SU-DHL-6 (cell line): ENCODE data around the gene IRX4.

Source experiments
- H2AFZ ChIP-seq: fragments of 200-600 bp; sonication (generic); 2 replicates; pipeline ENCODE4 v1.6.1; 2014; ENCODE audit warnings: low read depth, mild to moderate bottlenecking, moderate library complexity, mixed read lengths, antibody characterized with exemption, low read length; ENCODE audit not compliant: severe bottlenecking
- H3F3A ChIP-seq: fragments of 200-600 bp; shearing (Covaris generic); 2 replicates; pipeline ENCODE4 v1.6.0; 2016; ENCODE audit warnings: antibody characterized with exemption, mild to moderate bottlenecking; ENCODE audit not compliant: insufficient read depth
- H3K27ac ChIP-seq: fragments of 200-600 bp; sonication (generic); 2 replicates; pipeline ENCODE4 v1.5.1; 2016; ENCODE audit warnings: low read depth, mild to moderate bottlenecking, low read length, moderate library complexity, mixed read lengths
- H3K27me3 ChIP-seq: fragments of 200-600 bp; sonication (generic), shearing (Covaris generic); 2 replicates; pipeline ENCODE4 v1.6.0; 2014; ENCODE audit warnings: mild to moderate bottlenecking, low read length
- H3K36me3 ChIP-seq: fragments of 200-600 bp; sonication (generic); 2 replicates; pipeline ENCODE4 v1.6.1; 2014; ENCODE audit warnings: mild to moderate bottlenecking, low read length, mixed read lengths
- H3K4me2 ChIP-seq: fragments of 300-600, 200-600 bp; shearing (Covaris generic), sonication (generic); 2 replicates; pipeline ENCODE4 v1.6.0; 2014; ENCODE audit warnings: low read length, low read depth, mild to moderate bottlenecking; ENCODE audit not compliant: poor library complexity, severe bottlenecking
- H3K4me3 ChIP-seq: fragments of 200-600 bp; sonication (generic); 2 replicates; pipeline ENCODE4 v1.5.1; 2014; ENCODE audit warnings: antibody characterized with exemption, low read length, mild to moderate bottlenecking, mixed read lengths; ENCODE audit not compliant: insufficient read depth, poor library complexity, severe bottlenecking
- H3K79me2 ChIP-seq: fragments of 200-600 bp; sonication (generic); 2 replicates; pipeline ENCODE4 v1.6.1; 2014; ENCODE audit warnings: mild to moderate bottlenecking, low read length, moderate library complexity; ENCODE audit not compliant: insufficient read depth
- H3K9ac ChIP-seq: fragments of 200-600 bp; sonication (generic); 2 replicates; pipeline ENCODE4 v1.7.0; 2014; ENCODE audit warnings: mild to moderate bottlenecking, low read length
- H3K9me2 ChIP-seq: fragments of 200-600 bp; sonication (generic); replicated peaks from 2 replicates; pipeline ENCODE4 v1.6.1; 2014; ENCODE audit warnings: low read length; ENCODE audit not compliant: insufficient read depth
- H3K9me3 ChIP-seq: fragments of 200-600 bp; sonication (generic); 2 replicates; pipeline ENCODE4 v1.6.1; 2014; ENCODE audit warnings: low read length, mixed read lengths; ENCODE audit not compliant: insufficient read depth
- H4K20me1 ChIP-seq: fragments of 200-600 bp; sonication (generic); 2 replicates; pipeline ENCODE4 v1.6.1; 2014; ENCODE audit warnings: low read depth, mild to moderate bottlenecking, antibody characterized with exemption, low read length, moderate library complexity, mixed read lengths
- EZH2phosphoT487 ChIP-seq: fragments of 200-600 bp; sonication (generic), shearing (Covaris generic); conservative IDR thresholded peaks from 2 replicates; pipeline ENCODE4 v1.6.1; 2018; ENCODE audit warnings: mild to moderate bottlenecking, antibody characterized with exemption, low read length, moderate library complexity, mixed read lengths
- TF ChIP-seq, protein P1 (sequence below): fragments of 200-600 bp; sonication (generic); IDR thresholded peaks from one replicate; pipeline ENCODE4 v1.5.1; 2017; ENCODE audit warnings: antibody characterized with exemption, mild to moderate bottlenecking, low read length, moderate library complexity; ENCODE audit not compliant: insufficient read depth, poor library complexity, severe bottlenecking

Gene IRX4

DNA sequence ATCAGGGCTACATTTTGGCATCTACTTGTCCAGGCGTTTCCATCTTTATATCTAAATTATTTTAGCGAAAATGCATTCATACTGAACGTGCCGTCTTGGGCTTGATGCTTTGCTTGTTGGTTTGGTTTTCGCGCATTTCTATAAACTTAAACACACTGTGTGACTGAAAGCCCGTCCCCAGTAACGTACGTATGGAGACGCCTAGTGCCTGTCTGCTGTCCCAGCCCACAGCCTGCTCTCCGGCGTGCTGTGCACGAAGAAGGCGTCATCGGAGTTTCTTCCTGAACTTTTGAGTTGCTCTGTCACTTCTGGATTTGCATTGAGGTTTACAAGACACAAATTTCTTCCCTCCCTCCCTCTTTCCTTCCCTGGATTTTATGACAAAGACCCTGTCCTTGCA is 40.6 kb upstream of the IRX4 start:
- Histone ChIP-seq H3K9me2 (no peaks in the 10 kb centered on the region), H4K20me1 (no peaks in the 10 kb centered on the region), H3K9me3 (no peaks in the 10 kb centered on the region), H3F3A (no peaks in the 10 kb centered on the region; the same call in 1 of the 2 replicates), H3K9ac (no peak overlapping the region), H3K4me2 (no peak overlapping the region), H2AFZ (no peak overlapping the region), H3K79me2 (no peaks in the 10 kb centered on the region), H3K36me3 (no peaks in the 10 kb centered on the region), H3K27me3 (no peaks in the 10 kb centered on the region), H3K4me3 (no peak overlapping the region), H3K27ac (no peak overlapping the region)
- TF ChIP-seq, protein P1, sequence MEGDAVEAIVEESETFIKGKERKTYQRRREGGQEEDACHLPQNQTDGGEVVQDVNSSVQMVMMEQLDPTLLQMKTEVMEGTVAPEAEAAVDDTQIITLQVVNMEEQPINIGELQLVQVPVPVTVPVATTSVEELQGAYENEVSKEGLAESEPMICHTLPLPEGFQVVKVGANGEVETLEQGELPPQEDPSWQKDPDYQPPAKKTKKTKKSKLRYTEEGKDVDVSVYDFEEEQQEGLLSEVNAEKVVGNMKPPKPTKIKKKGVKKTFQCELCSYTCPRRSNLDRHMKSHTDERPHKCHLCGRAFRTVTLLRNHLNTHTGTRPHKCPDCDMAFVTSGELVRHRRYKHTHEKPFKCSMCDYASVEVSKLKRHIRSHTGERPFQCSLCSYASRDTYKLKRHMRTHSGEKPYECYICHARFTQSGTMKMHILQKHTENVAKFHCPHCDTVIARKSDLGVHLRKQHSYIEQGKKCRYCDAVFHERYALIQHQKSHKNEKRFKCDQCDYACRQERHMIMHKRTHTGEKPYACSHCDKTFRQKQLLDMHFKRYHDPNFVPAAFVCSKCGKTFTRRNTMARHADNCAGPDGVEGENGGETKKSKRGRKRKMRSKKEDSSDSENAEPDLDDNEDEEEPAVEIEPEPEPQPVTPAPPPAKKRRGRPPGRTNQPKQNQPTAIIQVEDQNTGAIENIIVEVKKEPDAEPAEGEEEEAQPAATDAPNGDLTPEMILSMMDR, result no peak
- TF ChIP-seq EZH2phosphoT487, result no peak

DNA sequence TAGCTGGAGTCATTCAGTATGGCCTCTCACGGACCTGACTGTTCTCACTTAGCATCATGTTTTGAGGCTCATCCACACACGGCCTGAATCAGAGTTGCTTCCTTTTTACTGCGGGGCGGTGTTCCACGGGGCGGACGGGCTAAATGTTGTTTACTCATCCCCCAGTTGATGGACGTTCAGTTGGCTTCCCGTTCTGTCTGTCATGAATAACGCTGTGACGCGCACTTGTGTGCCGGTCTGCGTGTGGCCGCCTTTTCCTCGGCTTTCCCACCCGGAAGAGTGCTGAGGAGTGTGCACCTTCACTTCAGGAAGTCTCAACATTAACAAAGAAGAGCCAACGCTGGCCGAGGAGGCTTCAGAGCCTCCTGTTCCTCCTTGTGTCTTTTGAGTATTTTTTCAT is 39.0 kb upstream of the IRX4 start:
- no peak overlapping the region for H3K4me2 ChIP-seq
- no peaks in the 10 kb centered on the region for H3K9me3 ChIP-seq
- H3K79me2 ChIP-seq, result no peaks in the 10 kb centered on the region
- no peaks in the 10 kb centered on the region for H4K20me1 ChIP-seq
- no peaks in the 10 kb centered on the region for H3F3A ChIP-seq
- H2AFZ ChIP-seq, result no peak overlapping the region
- no peak overlapping the region for H3K27ac ChIP-seq
- TF ChIP-seq, protein P1, result no peak
- TF ChIP-seq EZH2phosphoT487, result no peak
- H3K27me3 ChIP-seq, result no peaks in the 10 kb centered on the region
- no peaks in the 10 kb centered on the region for H3K36me3 ChIP-seq
- H3K9me2 ChIP-seq, result no peaks in the 10 kb centered on the region
- no peak overlapping the region for H3K9ac ChIP-seq
- H3K4me3 ChIP-seq, result no peak overlapping the region

DNA sequence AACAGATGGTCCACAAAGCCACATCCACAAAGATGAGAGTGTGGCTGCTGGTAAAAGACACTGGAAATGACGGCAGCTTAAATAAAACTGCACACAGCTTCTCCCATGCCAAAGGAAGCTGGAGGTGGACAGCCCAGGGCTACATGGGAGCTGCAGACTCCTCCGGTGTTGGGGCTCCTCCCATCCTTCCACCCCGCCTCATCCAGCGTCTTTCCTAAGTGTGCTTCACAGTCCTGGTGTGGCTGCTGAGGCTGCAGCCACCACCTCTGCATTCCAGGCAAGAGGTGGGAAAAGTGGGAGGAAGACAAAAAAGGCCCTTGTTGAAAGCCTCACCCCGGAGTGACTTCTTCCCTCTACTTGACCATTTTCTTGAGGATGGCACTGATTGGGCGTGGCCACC is 37.0 kb upstream of the IRX4 start:
- H3K27me3 ChIP-seq, result no peaks in the 10 kb centered on the region
- H3K79me2 ChIP-seq, result no peaks in the 10 kb centered on the region
- no peaks in the 10 kb centered on the region for H3K36me3 ChIP-seq
- H3F3A ChIP-seq, result no peaks in the 10 kb centered on the region
- H3K9ac ChIP-seq, result no peak overlapping the region
- H2AFZ ChIP-seq, result no peak overlapping the region
- H3K4me3 ChIP-seq, result no peak overlapping the region
- H3K27ac ChIP-seq, result no peak overlapping the region
- no peaks in the 10 kb centered on the region for H3K9me2 ChIP-seq
- no peaks in the 10 kb centered on the region for H4K20me1 ChIP-seq
- no peak overlapping the region for H3K4me2 ChIP-seq
- TF ChIP-seq, protein P1, result no peak
- no peak for TF ChIP-seq EZH2phosphoT487
- no peaks in the 10 kb centered on the region for H3K9me3 ChIP-seq

DNA sequence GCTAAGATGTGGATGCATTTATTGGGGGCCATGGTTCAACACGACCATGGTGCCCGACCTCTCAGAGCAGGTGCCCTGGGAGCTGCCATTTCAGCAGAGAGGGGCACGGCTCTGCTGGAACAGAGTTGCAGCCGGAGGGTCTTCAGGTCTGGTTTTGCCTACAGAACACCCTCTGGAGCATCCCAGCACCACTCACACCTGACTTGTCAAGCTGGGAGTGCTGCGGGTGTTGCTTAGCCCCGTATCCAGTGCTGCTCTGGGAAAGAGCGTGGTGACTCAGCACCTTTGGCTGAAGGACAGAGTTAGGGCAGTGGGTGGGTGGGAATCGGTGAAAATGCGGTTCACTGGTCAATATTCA is 36.5 kb upstream of the IRX4 start:
- no peaks in the 10 kb centered on the region for H3K9me3 ChIP-seq
- no peak overlapping the region for H3K4me3 ChIP-seq
- TF ChIP-seq, protein P1, result no peak
- TF ChIP-seq EZH2phosphoT487, result no peak
- no peak overlapping the region for H2AFZ ChIP-seq
- no peaks in the 10 kb centered on the region for H3K79me2 ChIP-seq
- H3K4me2 ChIP-seq, result no peak overlapping the region
- H3F3A ChIP-seq, result no peaks in the 10 kb centered on the region
- H3K27me3 ChIP-seq, result no peaks in the 10 kb centered on the region
- no peaks in the 10 kb centered on the region for H3K9me2 ChIP-seq
- no peaks in the 10 kb centered on the region for H3K36me3 ChIP-seq
- H3K27ac ChIP-seq, result no peak overlapping the region
- no peak overlapping the region for H3K9ac ChIP-seq
- no peaks in the 10 kb centered on the region for H4K20me1 ChIP-seq
